HG02852 (cell line): ENCODE data around the gene PTPRT.

Experiments used
- ATAC-seq: cut with Tn5 transposase; IDR thresholded peaks from one replicate; pipeline ENCODE4 v1.9.1; 2021; ENCODE audit warnings: mild to moderate bottlenecking, moderate library complexity; ENCODE audit not compliant: unreplicated experiment

The PTPRT gene

DNA sequence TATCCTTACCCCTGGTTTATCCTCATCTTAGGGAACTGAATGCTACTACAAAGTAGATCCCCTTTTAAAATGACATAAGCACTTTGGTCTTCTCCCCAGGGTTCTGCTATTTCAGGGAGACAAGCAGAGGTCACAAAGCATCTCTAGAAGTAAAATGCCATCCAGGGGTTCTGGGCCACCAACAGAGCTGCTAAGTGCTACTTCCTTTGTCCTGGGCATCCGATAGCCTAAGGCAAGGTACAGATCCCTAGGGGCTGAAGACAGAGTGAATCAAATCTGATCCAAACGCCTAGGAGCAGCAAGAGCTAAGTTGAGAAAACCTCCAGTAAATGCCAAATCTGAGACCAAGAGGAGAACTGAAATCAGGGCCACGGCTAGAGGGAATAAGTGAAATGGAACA is 161.2 kb downstream of the PTPRT start:
- ATAC-seq, result no peak

DNA sequence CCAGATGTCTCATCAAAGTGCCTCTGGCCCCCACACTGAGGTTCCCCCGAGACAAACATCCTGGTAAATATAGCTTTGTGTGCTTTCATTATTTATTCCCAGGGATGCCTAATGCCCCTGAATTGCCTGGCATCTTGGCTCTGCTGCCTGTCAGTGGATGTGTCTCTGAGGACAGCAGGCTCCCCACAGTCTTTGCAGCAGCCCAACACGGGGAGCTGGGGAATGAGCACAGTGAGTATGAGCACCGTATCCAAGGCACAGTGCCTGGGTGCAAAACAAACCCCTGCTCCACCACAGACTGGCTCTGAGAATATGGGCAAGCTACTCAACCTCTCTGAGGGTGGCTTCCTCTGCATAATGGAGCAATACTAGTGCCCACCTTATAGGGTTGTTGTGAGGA is 165.9 kb downstream of the PTPRT start:
- ATAC-seq, result no peak

DNA sequence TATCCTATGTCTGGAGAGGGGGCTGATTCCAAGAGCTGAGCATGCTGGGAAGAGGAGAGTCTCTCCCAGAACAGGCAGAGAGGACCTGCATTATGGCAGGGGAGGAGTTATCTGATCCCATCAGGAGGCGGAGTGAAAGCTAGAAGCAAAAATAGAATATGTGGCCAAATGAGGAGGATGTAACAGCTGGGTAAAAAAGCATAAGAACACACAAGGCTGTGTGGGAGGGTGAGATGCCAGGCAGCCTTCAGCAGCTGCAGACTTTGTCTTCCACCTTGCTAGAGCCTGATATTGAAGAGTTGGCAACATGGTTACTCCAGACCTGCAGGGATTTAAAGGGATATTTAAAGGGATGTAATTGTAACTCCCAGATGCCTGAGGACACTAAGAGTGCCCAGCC is 167.1 kb downstream of the PTPRT start:
- no peak for ATAC-seq

DNA sequence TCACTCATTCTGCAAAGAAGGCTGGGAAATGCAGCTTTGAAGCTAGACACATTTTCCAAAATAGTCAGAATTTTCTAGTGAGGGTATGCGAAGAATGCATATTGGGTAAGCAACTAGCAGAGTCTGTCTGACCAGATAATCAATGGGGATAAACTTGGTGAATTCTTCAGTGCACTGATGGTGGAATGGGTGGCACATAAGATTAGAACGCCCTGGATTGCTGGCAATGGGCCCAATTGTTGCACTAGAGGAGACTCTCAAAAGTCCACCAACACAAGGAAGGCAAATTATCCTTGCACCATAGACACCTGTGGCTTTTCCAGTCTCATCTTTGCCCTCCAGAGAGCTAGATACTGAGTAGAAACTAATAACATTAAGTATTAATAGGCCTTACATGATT is 167.6 kb downstream of the PTPRT start:
- ATAC-seq, result no peak

DNA sequence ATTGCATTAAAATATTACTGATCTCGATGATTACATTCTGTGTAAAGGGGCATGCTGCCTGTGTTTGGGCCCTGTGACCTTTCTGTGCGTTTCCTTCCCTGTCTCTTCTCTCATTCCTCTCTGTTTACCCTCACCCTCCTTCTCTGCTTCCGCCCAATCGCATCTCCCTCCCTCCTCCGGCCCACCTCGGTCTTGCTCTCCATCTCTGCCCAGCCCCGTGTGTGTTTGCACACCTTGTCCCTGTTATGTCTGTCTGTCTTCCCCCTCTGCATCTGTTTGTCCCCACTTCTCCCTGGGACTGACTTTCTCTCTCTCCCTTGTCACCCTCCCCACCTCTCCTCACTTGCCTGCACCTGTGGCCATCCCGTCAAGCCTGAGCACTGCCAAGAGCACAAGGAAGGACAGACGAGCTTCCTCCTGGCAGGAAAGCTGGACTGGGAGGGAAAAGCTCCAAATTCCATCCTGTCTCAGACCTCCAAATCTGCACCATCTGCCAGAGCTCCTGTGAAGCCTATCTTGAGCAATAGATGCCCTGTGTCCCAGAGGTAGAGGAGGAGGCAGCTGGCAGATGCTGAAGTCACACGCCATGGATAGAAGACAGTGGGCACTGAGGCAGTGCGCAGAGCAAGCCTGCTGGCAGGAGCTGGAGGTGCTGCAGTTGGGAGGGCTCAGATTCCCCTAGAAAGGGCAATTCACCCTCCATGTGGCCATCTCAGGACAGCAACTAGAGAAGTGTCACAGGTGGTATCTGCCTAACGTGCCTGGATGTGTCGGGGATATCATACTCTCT is 172.3 kb downstream of the PTPRT start:
- ATAC-seq, result no peak

DNA sequence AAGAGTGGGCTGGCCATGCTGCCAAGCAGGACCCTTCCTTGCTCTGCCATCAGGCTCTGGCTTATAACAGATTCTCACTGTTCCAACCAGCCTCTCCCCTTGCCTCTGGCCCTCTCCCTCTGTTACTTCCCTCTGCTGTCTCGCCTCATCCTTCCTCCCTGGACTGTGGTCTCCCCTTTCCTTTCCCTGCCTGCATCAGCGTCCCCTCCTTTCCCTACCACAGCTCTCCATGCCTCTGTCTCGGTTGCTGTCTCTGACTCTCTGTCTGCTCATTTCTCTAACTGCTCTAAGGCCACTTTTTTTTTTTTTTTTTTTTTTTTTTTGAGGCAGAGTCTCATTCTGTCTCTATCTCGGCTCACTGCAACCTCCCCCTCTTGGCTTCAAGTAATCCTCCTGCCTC is 173.4 kb downstream of the PTPRT start:
- ATAC-seq, result no peak

DNA sequence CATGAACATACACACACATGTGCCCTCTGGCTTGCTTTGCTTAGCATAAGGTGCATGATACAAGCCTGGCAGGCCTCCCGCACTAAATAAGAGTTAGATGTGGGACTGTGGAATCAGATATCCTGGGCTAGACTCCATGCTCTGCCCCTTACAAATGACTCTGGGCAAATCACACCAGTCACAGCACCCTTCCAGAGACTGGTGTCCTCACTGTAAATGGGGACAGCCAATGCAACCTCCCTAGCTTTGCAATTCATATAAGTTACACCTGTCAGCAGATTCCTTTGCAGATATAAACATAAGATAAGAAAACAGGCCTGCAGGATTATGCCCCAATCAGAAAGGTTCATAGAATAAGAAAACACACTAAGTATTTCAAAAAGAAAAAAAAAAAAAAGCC is 174.1 kb downstream of the PTPRT start:
- ATAC-seq, result no peak

DNA sequence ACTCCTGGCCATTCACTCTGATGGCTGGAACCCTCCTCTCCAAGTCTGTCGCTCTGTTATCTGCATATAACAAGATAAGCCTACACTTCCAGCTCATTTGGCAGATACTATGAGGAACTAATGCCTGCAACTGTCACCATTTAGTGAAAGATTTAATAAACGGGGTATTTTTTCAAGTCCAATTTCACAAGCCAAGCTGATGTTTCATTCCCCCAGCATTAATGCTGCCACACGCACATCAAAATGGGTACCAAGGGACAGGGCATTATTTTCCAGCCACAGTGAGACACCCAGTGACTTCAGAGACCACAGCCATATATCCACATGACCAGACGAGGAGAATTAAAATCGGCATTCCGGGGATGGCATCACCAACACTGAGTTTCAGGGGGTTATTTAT is 175.5 kb downstream of the PTPRT start:
- no peak for ATAC-seq

DNA sequence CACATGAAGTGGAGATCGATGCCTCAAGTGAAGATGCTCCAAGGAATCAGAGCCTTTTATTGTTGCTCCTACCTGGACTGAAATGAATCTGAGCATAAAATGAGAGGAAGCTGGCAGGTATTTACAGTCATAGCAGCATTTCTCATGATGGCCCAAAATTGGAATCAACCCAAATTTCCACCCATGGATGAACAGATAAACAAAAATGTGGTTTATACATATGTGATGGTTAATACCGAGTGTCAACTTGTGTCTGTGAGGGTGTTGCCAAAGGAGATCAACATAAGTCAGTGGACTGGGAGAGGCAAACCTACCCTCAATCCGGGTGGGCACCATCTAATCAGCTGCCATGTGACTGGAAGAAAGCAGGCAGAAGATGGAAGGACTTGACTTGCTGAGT is 178.2 kb downstream of the PTPRT start:
- ATAC-seq, result no peak

DNA sequence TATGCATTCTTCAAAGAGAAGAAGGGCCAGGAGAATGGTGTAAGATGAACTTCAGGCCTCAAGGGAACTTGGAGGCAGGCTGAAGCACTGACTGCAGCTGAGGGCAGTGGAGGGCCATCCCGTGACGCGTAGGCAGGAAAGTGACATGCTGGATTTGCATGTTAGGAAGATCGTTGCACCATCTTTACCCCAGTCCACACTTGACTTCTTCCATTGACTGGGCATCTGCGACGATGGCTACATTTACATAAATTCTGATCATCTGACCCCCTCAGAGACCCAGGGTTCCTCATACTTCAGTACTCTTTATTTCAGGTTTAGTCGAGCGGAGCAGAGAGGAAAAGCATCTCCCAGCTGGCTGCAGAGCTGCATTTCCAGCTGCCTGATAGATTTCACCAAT is 180.2 kb downstream of the PTPRT start:
- no peak for ATAC-seq

DNA sequence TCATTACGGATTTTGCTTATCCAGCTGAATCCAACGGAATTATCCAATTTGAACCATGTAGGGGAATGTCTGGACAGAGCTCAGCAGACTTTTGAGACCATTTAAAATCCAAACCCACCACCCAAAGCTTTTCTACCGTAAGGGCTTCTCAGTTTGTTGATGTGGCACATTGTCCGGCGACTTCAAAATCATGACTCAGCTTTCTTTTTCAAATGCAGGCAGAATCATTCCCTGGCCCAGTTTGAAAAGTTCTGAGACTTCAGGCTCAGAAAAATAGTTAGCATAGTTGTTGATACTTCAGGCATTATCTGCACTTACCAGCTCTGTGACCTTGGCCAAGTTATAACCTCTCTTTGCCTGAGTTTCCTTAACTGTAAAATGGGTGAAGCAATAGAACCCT is 182.2 kb downstream of the PTPRT start:
- no peak for ATAC-seq

DNA sequence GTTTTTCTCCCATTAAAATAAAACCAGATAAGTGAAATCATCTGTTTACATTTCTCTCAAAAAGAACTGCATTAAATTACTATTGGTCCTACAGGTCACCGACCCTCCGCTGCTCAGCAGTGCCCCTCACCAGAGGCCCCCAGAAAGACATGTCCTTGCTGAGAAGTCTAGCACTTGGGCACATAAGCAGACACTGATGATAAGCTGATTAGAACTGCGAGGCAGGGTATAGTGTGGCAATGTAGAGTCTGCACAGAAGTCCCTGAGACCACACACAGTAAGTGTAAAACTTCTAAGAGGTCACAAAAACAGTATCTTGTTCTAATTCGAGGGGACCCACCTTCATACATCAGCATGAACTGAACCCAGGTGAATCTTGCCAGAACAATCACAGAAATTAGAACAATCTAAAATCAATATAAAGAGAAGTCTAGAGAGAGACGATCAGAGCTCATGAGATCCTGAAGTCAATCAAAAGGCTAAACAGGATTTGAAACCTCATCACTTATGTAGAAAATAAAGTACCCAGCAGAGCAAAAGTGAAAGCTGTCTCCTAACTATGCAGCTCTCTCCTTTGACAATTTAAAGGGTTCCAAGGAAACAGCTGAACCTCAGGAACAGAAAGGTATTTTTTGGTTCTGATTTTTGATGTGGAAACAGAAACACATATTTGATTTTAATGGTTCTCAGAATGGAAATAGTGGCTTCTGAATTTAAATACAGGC is 182.9 kb downstream of the PTPRT start:
- ATAC-seq, result no peak

DNA sequence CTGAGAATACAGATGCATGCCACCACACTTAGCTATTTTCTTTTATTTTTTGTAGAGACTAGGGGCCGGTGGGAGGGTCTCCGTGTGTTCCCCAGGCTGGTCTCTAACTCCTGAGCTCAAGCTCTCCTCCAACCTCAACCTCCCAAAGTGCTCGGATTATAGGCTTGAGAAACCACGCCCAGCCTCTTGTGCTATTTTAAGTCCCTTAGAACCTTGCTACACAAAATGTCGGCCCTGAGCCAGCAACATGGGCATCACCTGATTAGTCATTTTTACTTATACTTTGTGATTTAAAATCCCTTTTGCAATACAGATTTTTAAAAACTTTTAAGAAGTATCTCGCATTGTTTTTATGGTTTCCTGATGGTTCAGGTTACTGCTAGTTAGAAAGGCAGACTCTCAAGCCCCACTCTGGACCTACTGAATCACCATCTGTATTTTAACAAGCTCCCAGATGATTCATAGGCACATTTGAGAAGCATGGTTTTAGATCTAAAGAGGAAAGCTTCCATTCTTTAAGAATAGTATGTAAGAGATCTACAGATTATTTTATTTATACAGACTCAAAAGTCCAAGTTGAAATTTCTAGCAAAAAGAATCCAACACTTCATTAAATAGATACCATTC is 186.3 kb downstream of the PTPRT start:
- no peak for ATAC-seq

DNA sequence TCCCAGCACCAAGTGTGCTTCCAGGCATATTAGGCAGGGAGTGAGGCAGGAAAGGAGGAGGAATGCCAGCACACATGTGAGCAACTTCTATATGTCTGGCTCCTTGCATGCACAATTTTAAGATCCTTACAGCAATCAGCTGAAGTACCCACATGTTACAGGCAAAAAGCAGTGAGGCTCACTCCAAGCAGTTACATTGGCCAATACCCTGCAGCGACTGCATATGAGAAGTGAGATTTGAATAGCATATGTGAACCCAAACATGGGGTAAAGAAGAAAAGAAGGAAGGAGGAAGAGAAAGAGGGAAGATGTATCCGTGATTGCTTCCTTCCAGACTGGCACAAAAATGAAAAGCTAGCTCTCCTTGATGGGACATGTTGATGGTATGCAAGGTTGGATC is 193.6 kb downstream of the PTPRT start:
- ATAC-seq, result no peak

DNA sequence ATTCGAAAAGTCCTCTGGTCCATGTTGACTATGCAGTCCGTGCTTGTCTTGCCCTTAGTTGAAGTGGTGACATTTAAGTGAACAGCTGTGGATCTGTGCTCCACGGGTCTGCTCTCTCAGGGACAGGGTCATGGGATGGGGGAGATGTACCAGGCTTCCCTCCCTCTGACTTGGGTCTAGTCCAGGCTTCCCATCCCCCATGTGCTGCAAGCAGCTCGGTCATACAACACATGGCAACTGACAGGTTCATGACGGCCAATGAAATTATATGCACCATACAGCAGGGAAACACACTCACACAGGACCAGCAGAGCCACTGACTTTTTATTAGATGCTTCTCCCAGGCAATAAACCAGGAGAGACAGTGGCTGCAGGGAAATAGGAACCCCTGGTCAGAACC is 201.4 kb downstream of the PTPRT start:
- ATAC-seq, result no peak

DNA sequence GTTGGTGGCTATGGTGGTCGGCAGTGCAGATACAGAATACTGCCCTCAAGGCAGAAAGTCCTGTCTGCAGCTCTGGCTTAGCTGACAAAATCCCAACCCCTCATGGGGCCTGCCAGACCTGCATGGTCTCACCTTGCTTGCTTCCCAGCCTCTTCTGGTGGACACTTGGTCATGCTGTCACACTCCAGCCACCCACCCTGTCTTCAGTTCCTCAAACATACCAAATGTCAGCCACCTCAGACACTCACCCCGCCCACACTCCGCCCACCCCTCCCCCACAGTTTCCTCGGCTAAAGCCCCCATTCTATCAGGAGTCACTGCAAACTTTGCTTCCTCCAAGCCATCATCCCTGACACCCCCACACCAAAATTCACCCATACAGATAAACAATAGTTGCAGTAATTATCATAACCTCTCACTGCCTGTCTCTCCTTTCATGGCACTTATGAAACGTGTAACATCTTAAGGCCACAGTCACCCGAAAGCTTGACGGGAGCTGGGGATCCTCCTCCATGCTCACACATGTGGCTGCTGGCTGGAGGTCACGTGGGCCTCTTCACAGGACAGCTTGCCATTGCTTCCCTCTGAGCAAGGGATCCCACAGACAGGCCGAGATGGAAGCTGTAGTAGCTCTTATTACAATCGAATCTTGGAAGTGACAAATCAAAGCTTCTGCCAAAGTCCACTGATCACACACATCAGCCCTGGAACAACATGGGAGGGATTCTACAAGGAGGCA is 202.2 kb downstream of the PTPRT start:
- no peak for ATAC-seq

DNA sequence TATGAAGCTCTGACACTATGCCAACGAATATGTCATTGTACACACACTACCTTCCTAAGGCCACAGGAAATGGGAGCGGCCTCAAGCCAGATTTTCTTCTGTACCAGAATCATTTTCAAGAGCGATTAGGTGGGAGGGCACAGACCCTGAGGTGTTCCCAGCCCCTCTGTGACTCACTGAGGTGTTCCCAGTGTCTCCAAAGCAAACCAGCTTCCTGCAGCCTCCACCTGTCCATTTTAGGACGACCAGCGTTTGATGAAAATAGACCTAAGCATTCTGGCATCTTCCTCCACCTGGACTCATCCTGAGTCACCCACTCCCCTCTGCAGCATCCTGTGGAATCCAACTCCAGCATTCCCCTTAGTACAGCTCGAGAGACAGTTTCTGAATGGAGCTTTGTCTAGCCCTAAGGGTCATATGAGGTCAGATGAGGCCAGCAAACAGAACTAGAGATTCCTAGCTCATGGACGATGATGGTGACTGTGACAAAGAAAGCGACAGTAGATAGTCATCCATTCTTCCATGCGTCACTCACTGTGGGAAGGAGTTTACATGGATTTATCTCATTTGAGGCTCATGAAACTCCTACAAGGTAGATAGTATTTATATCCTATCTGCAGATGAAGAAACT is 203.4 kb downstream of the PTPRT start:
- no peak for ATAC-seq

DNA sequence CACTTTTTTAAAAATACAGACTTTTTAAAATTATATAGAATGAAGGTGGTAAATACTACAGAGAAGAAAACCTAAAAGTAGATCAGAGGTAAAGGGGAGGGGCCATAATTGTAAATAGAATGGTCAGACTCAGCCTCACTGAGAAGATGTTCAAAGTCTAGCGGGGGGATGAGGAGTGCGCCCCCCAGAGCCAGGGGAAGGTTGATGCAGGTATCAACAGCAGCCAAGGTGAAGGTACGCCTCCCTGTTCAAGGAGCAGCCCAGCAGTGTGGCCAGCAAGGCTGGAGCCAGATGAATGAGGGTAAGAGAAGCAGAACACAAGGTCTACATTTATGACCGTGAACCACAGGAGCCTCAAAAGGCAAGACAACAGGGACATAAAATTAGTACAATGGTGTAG is 204.1 kb downstream of the PTPRT start:
- no peak for ATAC-seq

DNA sequence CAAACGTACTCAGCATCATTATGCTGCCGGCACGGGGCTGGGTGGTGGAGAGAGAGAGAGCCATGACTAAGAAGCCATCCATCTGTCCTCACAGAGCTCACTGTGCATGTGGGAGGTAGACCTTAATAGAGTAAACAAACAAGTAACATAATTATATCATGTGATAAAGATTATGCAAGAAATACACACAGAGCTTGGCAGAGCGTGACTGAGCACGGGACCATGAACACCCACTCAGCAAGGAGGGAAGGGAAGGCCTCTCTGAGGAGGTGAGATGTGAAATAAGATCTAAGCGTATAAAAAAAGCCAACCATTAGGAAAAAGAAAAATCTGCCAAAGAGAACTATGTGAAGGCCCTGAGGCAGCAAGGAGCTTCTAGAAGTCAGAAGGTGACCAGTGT is 207.5 kb downstream of the PTPRT start:
- ATAC-seq, result no peak

DNA sequence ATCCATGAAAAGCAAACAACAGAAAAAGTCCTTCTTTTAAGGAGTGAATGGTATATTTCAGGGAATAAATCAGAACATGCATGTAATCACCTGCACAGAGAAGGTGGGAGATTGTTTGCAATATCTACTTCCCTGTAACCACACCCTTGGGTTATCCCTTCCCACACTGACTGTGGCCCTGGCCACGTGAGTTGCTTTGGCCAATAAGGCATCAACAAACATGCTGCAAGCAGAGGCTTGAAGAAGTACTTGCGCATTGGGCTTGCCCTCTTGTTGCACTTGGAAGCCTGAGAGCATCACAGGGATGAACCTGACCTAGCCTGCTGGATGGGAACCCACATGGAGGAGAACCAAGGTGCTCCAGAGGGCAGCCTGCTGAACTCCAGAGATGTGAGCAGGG is 208.5 kb downstream of the PTPRT start:
- ATAC-seq, result no peak

DNA sequence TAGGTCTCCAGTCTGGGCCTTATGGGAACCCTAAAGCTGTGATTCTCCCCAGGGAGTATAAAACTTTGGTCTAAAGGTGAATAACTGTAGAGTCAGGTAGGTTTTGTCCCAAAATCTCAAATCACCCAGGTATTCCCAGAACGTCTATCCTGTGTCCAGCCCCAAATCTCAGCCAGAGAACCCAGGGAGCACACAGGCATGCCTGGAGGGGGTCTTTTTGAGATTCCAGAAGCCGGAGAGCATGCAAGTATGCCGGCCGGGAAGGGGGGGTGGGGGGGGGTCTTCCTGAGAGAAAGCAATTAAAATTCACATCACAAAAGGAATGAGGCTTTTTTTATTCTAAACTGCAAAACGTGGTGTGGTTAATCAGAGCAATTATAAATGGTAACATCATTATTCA is 210.0 kb downstream of the PTPRT start:
- no peak for ATAC-seq
